Measurements from ENCODE around the gene SLC26A4. TPM values are rescaled to one million over a fixed set of nuclear protein-coding genes. Genes with fewer than 3 reads are reported as not detected.

The SLC26A4 gene
- total RNA-seq (2014; rRNA removed): not detected in 2 replicates
- percentile 11 among the genes with signal in this experiment for Bru-seq, nascent RNA
- percentile 20 among the genes with signal in this experiment for BruChase-seq, experiment 1, labeled RNA remaining after a 6-hour chase
- BruChase-seq, experiment 2, labeled RNA remaining after a 2-hour chase: percentile 23 among the genes with signal in this experiment
- long read RNA-seq, partial matches to known transcripts: 1 of 3 reads
- long read RNA-seq, other reads (novel, unspliced or antisense): 2 of 3 reads

DNA sequence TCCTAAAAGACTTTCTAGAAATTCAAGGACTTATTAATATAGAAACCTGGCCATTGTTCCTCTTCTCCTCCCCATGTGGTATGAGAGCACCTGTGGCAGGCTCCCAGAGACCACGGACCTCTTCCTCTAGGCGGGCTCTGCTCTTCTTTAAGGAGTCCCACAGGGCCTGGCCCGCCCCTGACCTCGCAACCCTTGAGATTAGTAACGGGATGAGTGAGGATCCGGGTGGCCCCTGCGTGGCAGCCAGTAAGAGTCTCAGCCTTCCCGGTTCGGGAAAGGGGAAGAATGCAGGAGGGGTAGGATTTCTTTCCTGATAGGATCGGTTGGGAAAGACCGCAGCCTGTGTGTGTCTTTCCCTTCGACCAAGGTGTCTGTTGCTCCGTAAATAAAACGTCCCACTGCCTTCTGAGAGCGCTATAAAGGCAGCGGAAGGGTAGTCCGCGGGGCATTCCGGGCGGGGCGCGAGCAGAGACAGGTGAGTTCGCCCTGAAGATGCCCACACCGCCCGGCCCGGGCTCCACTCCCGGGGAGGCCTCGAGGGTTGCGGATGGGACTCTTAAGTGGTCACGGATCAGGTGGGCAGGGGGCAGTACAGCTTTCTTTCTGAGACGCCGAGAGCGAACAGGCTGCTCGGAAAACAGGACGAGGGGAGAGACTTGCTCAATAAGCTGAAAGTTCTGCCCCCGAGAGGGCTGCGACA is at the start of gene SLC26A4:
SLC26A4 (plus strand) TSS at position 448 of the 700 bp plus-strand sequence. CDS start 814 bp downstream, outside the sequence.
- H3K9me2 ChIP-seq (replicated peaks; ENCODE audit: low read length): no peaks in the 10 kb centered on the region
- intact Hi-C loops (cut with micrococcal nuclease): no loop called here
- BruUV-seq (replicated peaks): no TSS peak
- no peaks in the 10 kb centered on the region for H4K20me1 ChIP-seq (ENCODE audit: low read length)
- H3K9me3 ChIP-seq (ENCODE audit: low read length): no peaks in the 10 kb centered on the region
- H3K4me3 ChIP-seq (ENCODE audit: low read length): peak within 1 kb of the TSS; percentile 67
- H3K4me2 ChIP-seq (ENCODE audit: low read length): peak within 1 kb of the TSS; percentile 71
- H3K27ac ChIP-seq (ENCODE audit: low read length): no peak within 1 kb of the TSS
- H3K36me3 ChIP-seq (ENCODE audit: low read depth, low read length): no peaks in the 10 kb centered on the region
- no peak within 1 kb of the TSS for H3K9ac ChIP-seq (ENCODE audit: low read length)
- DNase-seq (no peak), ATAC-seq (no peak)
- CTCF ChIA-PET: no interaction called here
- POLR2A ChIA-PET (ENCODE audit: unreplicated experiment): no interaction called here
- H3K79me2 ChIP-seq (ENCODE audit: low read length): no peaks in the 10 kb centered on the region
- no peaks in the 10 kb centered on the region for H3F3A ChIP-seq (ENCODE audit: low read length, unreplicated experiment)
- peaks cover 25% of the 10 kb centered on the region for H3K27me3 ChIP-seq (ENCODE audit: low read length)
- TF ChIP-seq EZH2phosphoT487 (IDR thresholded peaks at IDR 0.05; ENCODE audit: borderline replicate concordance, low read length) (no peak), EZH2 (IDR thresholded peaks at IDR 0.05; ENCODE audit: low read length, unreplicated experiment) (no peak)
- TF ChIP-seq, protein P1, sequence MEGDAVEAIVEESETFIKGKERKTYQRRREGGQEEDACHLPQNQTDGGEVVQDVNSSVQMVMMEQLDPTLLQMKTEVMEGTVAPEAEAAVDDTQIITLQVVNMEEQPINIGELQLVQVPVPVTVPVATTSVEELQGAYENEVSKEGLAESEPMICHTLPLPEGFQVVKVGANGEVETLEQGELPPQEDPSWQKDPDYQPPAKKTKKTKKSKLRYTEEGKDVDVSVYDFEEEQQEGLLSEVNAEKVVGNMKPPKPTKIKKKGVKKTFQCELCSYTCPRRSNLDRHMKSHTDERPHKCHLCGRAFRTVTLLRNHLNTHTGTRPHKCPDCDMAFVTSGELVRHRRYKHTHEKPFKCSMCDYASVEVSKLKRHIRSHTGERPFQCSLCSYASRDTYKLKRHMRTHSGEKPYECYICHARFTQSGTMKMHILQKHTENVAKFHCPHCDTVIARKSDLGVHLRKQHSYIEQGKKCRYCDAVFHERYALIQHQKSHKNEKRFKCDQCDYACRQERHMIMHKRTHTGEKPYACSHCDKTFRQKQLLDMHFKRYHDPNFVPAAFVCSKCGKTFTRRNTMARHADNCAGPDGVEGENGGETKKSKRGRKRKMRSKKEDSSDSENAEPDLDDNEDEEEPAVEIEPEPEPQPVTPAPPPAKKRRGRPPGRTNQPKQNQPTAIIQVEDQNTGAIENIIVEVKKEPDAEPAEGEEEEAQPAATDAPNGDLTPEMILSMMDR (conservative IDR thresholded peaks at IDR 0.05; ENCODE audit: low read depth, low read length): no peak
- no peaks in the 10 kb centered on the region for H3K4me1 ChIP-seq (ENCODE audit: insufficient read depth, low read length)
- peak within 1 kb of the TSS; percentile 67 for H2AFZ ChIP-seq (ENCODE audit: low read length)

DNA sequence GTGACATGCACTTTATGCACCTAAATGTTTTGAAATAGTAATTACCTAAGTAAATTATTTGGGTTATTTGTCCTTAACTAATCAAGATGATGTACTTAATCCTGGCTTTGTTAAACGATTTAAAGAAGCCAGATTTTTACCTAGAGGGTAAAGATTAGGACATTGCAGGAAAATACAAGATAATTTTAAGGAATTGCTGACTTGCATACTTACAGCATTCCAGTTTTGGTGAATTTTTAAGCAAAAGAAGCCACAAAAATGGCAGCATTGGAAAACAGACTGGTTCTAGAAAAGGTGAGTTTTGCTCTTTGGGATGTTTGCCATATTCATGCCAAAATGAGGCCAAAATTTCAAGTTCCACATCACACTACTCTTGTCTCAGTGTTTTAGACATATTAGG is 47.2 kb upstream of the SLC26A4 start:
- H3K4me2 ChIP-seq (ENCODE audit: low read length): peak overlapping the region; percentile 63; the same call in 1 of the 2 replicates
- CTCF ChIA-PET: no interaction called here

More for the DNA sequence above, 47.2 kb upstream of the SLC26A4 start:
- no peak overlapping the region for H2AFZ ChIP-seq (ENCODE audit: low read length)
- H3K9me3 ChIP-seq (ENCODE audit: low read length): no peaks in the 10 kb centered on the region
- H4K20me1 ChIP-seq (ENCODE audit: low read length): no peaks in the 10 kb centered on the region
- 0 out of 2 replicates have a peak, but pooled peaks cover 9% of the 10 kb centered on the region for H3K36me3 ChIP-seq (ENCODE audit: low read depth, low read length)
- DNase-seq: no peak
- H3K27me3 ChIP-seq (ENCODE audit: low read length): no peaks in the 10 kb centered on the region
- no peaks in the 10 kb centered on the region for H3K79me2 ChIP-seq (ENCODE audit: low read length)
- H3K9me2 ChIP-seq (replicated peaks; ENCODE audit: low read length): no peaks in the 10 kb centered on the region
- TF ChIP-seq EZH2phosphoT487 (IDR thresholded peaks at IDR 0.05; ENCODE audit: borderline replicate concordance, low read length): no peak
- TF ChIP-seq, protein P1 (conservative IDR thresholded peaks at IDR 0.05; ENCODE audit: low read depth, low read length): no peak
- TF ChIP-seq EZH2 (IDR thresholded peaks at IDR 0.05; ENCODE audit: low read length, unreplicated experiment): no peak
- H3K27ac ChIP-seq (ENCODE audit: low read length): peak overlapping the region; percentile 51
- POLR2A ChIA-PET (ENCODE audit: unreplicated experiment): no interaction called here
- H3K9ac ChIP-seq (ENCODE audit: low read length): no peak overlapping the region
- intact Hi-C loops (cut with micrococcal nuclease): loop anchor here (5.0 kb wide), 1 partner anchor 46 kb away; no protein-coding TSS in a partner anchor
- ATAC-seq: no peak
- H3K4me1 ChIP-seq (ENCODE audit: insufficient read depth, low read length): peaks cover 45% of the 10 kb centered on the region
- no peak overlapping the region for H3K4me3 ChIP-seq (ENCODE audit: low read length)
- H3F3A ChIP-seq (ENCODE audit: low read length, unreplicated experiment): peaks cover 5% of the 10 kb centered on the region
- no TSS peak for BruUV-seq (replicated peaks)
